ENCODE results near the gene TNIK.
A peak's percentile ranks its signal among the peaks of the same experiment; 100 is the strongest.

TNIK gene

GRCh38 chr3:171260466-171260865 is 199.7 kb downstream of the TNIK start:
- H3K4me3 ChIP-seq (ENCODE audit: low read depth, low read length), result no peak overlapping the region
- TF ChIP-seq CTCF (IDR thresholded peaks at IDR 0.05; ENCODE audit: insufficient read depth, low read length, missing control alignments), result no peak
- CTCF ChIA-PET, result no interaction called here
- POLR2A ChIA-PET, result no interaction called here
- no peak for DNase-seq (ENCODE audit: low read depth, low spot score)

- H3K4me3 ChIP-seq (ENCODE audit: low read depth, low read length), result no peak overlapping the region
- CTCF ChIA-PET, result interaction anchor here (1.8 kb wide), 1 partner anchor 11 kb away, joined by 5 read pairs; no protein-coding TSS in a partner anchor
- no peak for TF ChIP-seq CTCF (IDR thresholded peaks at IDR 0.05; ENCODE audit: insufficient read depth, low read length, missing control alignments)
- POLR2A ChIA-PET, result no interaction called here
- no peak for DNase-seq (ENCODE audit: low read depth, low spot score)
Measured at GRCh38 chr3:171258316-171258715, 201.9 kb downstream of the TNIK start.

- POLR2A ChIA-PET, result interaction anchor here (0.6 kb wide), 1 partner anchor 233 kb away, joined by 3 read pairs; no protein-coding TSS in a partner anchor
- DNase-seq (ENCODE audit: low read depth, low spot score), result peak; percentile 56
- TF ChIP-seq CTCF (IDR thresholded peaks at IDR 0.05; ENCODE audit: insufficient read depth, low read length, missing control alignments), result no peak
- H3K4me3 ChIP-seq (ENCODE audit: low read depth, low read length), result no peak overlapping the region
- CTCF ChIA-PET, result interaction anchor here (1.8 kb wide), 1 partner anchor 12 kb away, joined by 5 read pairs; no protein-coding TSS in a partner anchor
Measured at GRCh38 chr3:171257251-171258203, 202.7 kb downstream of the TNIK start.

- no peak for DNase-seq (ENCODE audit: low read depth, low spot score)
- ChIA-PET CTCF (no interaction called here), POLR2A (no interaction called here)
- TF ChIP-seq CTCF (IDR thresholded peaks at IDR 0.05; ENCODE audit: insufficient read depth, low read length, missing control alignments), result no peak
- no peak overlapping the region for H3K4me3 ChIP-seq (ENCODE audit: low read depth, low read length)
Measured at GRCh38 chr3:171256445-171257250, 203.6 kb downstream of the TNIK start.

GRCh38 chr3:171255236-171255806 is 204.9 kb downstream of the TNIK start:
- no peak for TF ChIP-seq CTCF (IDR thresholded peaks at IDR 0.05; ENCODE audit: insufficient read depth, low read length, missing control alignments)
- ChIA-PET CTCF (no interaction called here), POLR2A (no interaction called here)
- no peak for DNase-seq (ENCODE audit: low read depth, low spot score)
- H3K4me3 ChIP-seq (ENCODE audit: low read depth, low read length), result no peak overlapping the region
